Measurements from ENCODE around the gene NOC2L. TPM values are rescaled to one million over a fixed set of nuclear protein-coding genes. Genes with fewer than 3 reads are reported as not detected.

The NOC2L gene
- total RNA-seq, 4 donors from 2014 or later, result 47.4 to 115 (median 74.2) TPM

DNA sequence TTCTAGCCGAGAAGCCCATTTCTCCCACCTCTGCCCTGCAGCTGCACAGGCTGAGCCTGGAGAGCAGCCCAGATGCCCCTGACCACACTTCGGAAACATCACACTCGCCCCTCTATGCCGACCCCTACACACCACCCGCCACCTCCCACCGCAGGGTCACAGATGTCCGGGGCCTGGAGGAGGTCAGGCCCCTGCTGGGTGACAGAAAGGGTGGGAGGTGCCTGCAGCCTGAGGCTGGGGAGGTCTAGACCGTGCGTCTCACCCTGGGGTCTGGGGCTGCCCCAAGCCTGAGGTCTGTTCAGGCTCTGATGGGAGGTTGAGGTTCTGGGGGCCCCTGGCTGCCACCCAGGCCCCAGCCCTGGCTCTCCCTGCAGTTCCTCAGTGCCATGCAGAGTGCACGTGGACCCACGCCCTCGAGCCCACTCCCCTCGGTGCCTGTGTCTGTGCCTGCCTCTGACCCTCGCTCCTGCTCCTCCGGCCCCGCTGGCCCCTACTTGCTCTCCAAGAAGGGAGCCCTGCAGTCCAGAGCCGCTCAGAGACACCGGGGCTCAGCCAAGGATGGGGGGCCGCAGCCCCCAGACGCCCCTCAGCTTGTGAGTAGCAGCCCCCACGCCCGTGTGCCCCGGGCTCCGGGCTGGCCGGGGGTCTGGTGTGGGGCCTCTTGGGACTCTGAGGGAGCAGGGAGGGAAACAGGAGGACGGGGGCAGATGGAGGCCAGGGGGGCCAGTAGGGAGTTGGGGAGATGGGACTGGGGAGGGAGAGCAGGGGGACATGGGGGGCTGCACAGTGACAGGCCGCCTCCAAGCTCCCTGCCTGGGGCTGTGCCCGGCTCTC, 14.6 kb upstream of the NOC2L start:
- Histone ChIP-seq H3K27ac (peak overlapping the region in 2 of 4 donors; percentile 93 to 94), H3K36me3 (no peaks in the 10 kb centered on the region), H3K4me1 (peaks cover 5 to 41% of the 10 kb centered on the region in 2 donors), H3K27me3 (peaks cover 6 to 18% (median 14%) of the 10 kb centered on the region in 3 donors), H3K4me3 (no peak overlapping the region), H3K9me3 (no peaks in the 10 kb centered on the region)
- intact Hi-C loops (cut with DNase I; ENCODE audit: low total_unique reads) (no loop called here), in situ Hi-C loops (cut with MboI; ENCODE audit: low sequenced_read_pairs in 4 of 4) (no loop called here)
- ATAC-seq, result peak in 1 of 2 donors; percentile 1
- TF ChIP-seq, protein P1, sequence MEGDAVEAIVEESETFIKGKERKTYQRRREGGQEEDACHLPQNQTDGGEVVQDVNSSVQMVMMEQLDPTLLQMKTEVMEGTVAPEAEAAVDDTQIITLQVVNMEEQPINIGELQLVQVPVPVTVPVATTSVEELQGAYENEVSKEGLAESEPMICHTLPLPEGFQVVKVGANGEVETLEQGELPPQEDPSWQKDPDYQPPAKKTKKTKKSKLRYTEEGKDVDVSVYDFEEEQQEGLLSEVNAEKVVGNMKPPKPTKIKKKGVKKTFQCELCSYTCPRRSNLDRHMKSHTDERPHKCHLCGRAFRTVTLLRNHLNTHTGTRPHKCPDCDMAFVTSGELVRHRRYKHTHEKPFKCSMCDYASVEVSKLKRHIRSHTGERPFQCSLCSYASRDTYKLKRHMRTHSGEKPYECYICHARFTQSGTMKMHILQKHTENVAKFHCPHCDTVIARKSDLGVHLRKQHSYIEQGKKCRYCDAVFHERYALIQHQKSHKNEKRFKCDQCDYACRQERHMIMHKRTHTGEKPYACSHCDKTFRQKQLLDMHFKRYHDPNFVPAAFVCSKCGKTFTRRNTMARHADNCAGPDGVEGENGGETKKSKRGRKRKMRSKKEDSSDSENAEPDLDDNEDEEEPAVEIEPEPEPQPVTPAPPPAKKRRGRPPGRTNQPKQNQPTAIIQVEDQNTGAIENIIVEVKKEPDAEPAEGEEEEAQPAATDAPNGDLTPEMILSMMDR (IDR thresholded peaks at IDR 0.05 in 4 of 5, conservative IDR thresholded peaks at IDR 0.05 in 1 of 5), result no peak
- no peak for TF ChIP-seq POLR2A (IDR thresholded peaks at IDR 0.05)
- peak in 1 of 2 donors; percentile 45 for DNase-seq

DNA sequence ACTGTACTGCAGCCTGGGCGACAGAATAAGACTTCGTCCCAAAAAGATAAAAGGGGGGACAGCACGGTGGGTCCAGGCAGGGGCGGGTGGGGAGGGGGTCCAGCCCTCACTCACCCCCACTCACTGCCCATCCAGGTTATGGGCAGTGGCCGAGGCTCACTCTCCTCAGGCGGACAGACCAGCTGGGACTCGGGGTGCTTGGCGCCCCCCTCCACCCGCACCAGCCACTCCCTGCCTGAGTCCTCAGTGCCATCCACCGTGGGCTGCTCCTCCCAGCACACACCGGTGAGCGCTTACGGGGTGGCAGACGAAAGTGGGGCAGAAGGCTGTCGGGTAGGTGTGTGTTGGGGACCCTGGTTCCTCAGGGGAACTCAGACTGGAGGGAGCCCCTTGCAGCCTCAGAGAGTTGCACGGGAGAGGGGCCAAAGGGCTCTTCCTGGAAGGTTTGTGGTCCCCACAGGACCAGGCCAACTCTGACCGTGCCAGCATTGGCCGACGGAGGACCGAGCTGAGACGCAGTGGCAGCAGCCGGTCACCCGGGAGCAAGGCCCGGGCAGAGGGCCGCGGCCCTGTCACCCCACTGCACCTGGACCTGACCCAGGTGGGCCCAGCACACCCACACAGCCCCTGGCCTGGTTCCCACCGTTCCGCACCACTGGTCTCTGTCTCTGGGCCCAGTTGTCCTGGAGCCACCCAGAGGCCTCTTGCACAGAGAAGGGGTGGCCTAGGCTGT, 13.8 kb upstream of the NOC2L start:
- intact Hi-C loops (cut with DNase I; ENCODE audit: low total_unique reads), result no loop called here
- H3K9me3 ChIP-seq, result no peaks in the 10 kb centered on the region
- TF ChIP-seq, protein P1 (IDR thresholded peaks at IDR 0.05 in 4 of 5, conservative IDR thresholded peaks at IDR 0.05 in 1 of 5), result no peak
- TF ChIP-seq POLR2A (IDR thresholded peaks at IDR 0.05), result no peak
- peaks cover 6 to 23% (median 17%) of the 10 kb centered on the region in 3 donors for H3K27me3 ChIP-seq
- no peak overlapping the region for H3K4me3 ChIP-seq
- in situ Hi-C loops (cut with MboI; ENCODE audit: low sequenced_read_pairs in 4 of 4), result no loop called here
- H3K4me1 ChIP-seq, result peaks cover 0 to 33% of the 10 kb centered on the region in 2 donors
- no peaks in the 10 kb centered on the region for H3K36me3 ChIP-seq
- DNase-seq (peak in 1 of 2 donors; percentile 68), ATAC-seq (peak in 1 of 2 donors; percentile 17)
- H3K27ac ChIP-seq, result peak overlapping the region in 2 of 4 donors; percentile 93 to 94

DNA sequence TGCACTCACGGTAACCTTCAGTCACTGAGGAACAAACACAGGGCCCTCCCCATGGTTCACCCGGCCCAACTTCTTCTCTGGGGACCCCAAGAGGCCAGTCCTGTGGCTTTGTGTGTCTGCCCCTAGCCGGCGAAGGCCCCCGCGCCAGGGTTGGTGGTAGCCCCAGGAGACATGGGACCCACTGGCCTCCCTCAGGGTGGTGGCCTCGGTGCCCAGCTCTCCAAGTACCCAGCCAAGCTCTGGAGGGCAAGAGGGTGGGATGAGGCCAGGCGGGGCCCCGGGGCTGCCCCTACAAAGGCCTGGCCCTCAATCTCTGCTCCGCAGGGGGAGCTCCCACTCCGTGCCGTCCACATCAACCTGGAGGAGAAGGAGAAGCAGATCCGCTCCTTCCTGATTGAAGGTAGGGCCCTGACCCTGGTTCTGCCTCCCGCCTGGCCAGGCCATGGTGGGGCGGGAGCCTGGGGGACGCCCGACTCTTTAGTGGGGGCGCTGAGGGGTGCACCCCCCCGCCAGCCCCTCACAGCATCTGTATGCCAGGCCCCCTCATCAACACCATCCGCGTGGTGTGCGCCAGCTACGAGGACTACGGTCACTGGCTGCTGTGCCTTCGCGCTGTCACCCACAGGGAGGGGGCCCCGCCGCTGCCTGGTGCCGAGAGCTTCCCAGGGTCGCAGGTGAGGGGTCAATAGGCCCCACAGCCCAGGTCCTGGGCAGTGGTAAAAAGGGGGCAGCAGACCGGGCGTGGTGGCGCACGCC, 12.9 kb upstream of the NOC2L start:
- H3K36me3 ChIP-seq, result no peaks in the 10 kb centered on the region
- H3K27me3 ChIP-seq, result peaks cover 8 to 24% (median 23%) of the 10 kb centered on the region in 3 donors
- intact Hi-C loops (cut with DNase I; ENCODE audit: low total_unique reads) (no loop called here), in situ Hi-C loops (cut with MboI; ENCODE audit: low sequenced_read_pairs in 4 of 4) (no loop called here)
- no peak overlapping the region for H3K4me3 ChIP-seq
- H3K27ac ChIP-seq, result peak overlapping the region in 1 of 4 donors; percentile 93
- H3K9me3 ChIP-seq, result no peaks in the 10 kb centered on the region
- no peak for ATAC-seq
- peaks cover 0 to 33% of the 10 kb centered on the region in 2 donors for H3K4me1 ChIP-seq
- TF ChIP-seq POLR2A (IDR thresholded peaks at IDR 0.05), result peak in 1 of 2 donors; percentile 7
- TF ChIP-seq, protein P1 (IDR thresholded peaks at IDR 0.05 in 4 of 5, conservative IDR thresholded peaks at IDR 0.05 in 1 of 5), result no peak
- peak in 1 of 2 donors; percentile 60 for DNase-seq

DNA sequence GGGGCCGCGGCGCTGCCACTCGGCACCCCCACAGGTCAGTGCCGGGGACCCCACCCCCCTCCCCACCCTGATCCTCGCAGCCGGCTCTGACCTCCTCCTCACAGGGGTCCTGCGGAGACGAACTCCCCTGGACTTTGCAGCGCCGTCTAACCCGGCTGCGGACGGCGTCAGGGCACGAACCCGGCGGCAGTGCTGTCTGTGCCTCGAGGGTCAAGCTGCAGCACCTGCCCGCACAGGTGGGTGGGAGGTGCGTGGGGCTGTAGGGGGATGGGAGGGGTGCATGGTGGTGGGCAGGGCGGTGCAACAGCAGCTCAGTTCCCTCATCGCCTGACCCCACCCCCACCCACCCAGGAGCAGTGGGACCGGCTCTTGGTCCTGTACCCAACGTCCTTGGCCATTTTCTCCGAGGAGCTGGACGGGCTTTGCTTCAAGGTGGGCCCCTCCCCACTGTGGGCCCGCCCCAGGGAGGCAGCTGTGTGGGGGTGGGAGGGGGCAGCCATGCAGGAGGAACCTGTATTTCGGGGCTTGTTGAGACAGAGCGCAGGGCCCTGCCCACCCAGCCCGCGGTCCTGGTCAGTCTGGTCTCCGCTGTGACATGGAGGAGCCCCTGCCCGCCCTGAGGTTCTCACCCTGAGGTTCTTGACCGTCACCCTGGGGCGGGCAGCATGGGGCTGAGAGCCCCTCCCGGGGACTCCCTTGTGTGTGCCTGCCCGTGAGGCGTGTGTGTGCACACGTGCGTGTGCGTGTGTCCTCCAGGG, 12.1 kb upstream of the NOC2L start:
- in situ Hi-C loops (cut with MboI; ENCODE audit: low sequenced_read_pairs in 4 of 4), result no loop called here
- H3K4me1 ChIP-seq, result peaks cover 3 to 36% of the 10 kb centered on the region in 2 donors
- H3K9me3 ChIP-seq, result no peaks in the 10 kb centered on the region
- no peak for TF ChIP-seq POLR2A (IDR thresholded peaks at IDR 0.05)
- TF ChIP-seq, protein P1 (IDR thresholded peaks at IDR 0.05 in 4 of 5, conservative IDR thresholded peaks at IDR 0.05 in 1 of 5), result no peak
- no peak overlapping the region for H3K27ac ChIP-seq
- H3K4me3 ChIP-seq, result no peak overlapping the region
- intact Hi-C loops (cut with DNase I; ENCODE audit: low total_unique reads), result no loop called here
- DNase-seq (peak in 1 of 2 donors; percentile 52), ATAC-seq (no peak)
- H3K27me3 ChIP-seq, result peaks cover 8 to 30% (median 23%) of the 10 kb centered on the region in 3 donors
- H3K36me3 ChIP-seq, result no peaks in the 10 kb centered on the region

All from gastrocnemius medialis (tissue), 4 donors.